Ascending aorta (tissue), 2 donors: ENCODE data around the gene TFF3. TPM values are rescaled to one million over a fixed set of nuclear protein-coding genes. Genes with fewer than 3 reads are reported as not detected.

ENCODE experiments used
- DNase-seq, 2 donors: peaks; one replicate each; pipeline ENCODE4 v3.0.0-alpha.2; 2019; ENCODE audit warnings: low spot score in 2 of 2
- H3K27ac ChIP-seq, 2 donors: fragments of 200-600 bp; sonication (generic); one replicate each; pipeline ENCODE4 v1.5.1; 2016 to 2017; ENCODE audit warnings: mild to moderate bottlenecking in 1 of 2
- H3K27me3 ChIP-seq: fragments of 200-600 bp; sonication (generic); one replicate; pipeline ENCODE4 v1.5.1; 2017
- H3K36me3 ChIP-seq, 2 donors: fragments of 200-600 bp; sonication (generic); one replicate each; pipeline ENCODE4 v1.5.1; 2016
- H3K4me1 ChIP-seq, 2 donors: fragments of 200-600 bp; sonication (generic); one replicate each; pipeline ENCODE4 v1.5.1; 2016 to 2017; ENCODE audit warnings: mild to moderate bottlenecking in 1 of 2
- H3K4me3 ChIP-seq, 2 donors: fragments of 200-600 bp; sonication (generic); one replicate each; pipeline ENCODE4 v1.5.1; 2016 to 2017; ENCODE audit warnings: mild to moderate bottlenecking in 1 of 2
- H3K9me3 ChIP-seq, 2 donors: fragments of 200-600 bp; sonication (generic); one replicate each; pipeline ENCODE4 v1.5.1; 2016
- intact Hi-C: fragments of 100-400 bp; cut with DNase I; formaldehyde crosslinking; loops from one replicate; pipeline ENCODE4 v1.15.1; 2023
- total RNA-seq: library from RNA; depleted of rRNA; stranded (reverse); fragments of >200 nt; gene quantifications from one replicate; pipeline ENCODE4 v1.1.0, GENCODE V29; 2016
- TF ChIP-seq, protein P1 (sequence below), 3 experiments: fragments of 200-600 bp in 2 of 3; fragments of 450-650 bp in 1 of 3; sonication (generic) in 2 of 3; IDR thresholded peaks; one replicate each; pipeline ENCODE4 v1.5.1; 2016 to 2019; ENCODE audit warnings: antibody characterized with exemption in 3 of 3, mild to moderate bottlenecking in 1 of 3, moderate library complexity in 1 of 3

TFF3 gene
- total RNA-seq, 1 donor from 2014 or later = not detected

DNA sequence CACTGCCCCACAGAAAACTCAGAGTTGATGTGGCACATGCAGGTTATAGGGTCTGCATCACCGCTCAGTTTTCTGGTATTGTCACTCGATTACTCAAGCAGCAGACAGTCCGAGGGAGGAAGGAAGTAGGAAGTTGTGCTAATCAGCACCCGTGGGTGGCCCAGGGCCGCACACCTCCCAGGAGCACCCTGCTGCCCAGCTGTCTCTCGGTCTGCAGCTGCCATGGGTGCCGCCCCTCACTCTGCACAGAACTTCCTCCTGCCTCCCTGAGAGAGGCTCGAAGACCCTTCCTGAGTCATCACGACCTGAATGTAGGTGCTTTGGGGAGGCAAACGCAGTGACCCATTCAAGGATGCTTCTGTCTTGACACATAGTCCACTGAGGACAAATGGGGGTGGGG lies 4.2 kb upstream of the TFF3 start:
- Histone ChIP-seq H3K4me3 (no peak overlapping the region), H3K4me1 (no peaks in the 10 kb centered on the region), H3K27ac (no peak overlapping the region), H3K9me3 (no peaks in the 10 kb centered on the region), H3K27me3 (no peaks in the 10 kb centered on the region), H3K36me3 (no peaks in the 10 kb centered on the region)
- intact Hi-C loops = no loop called here
- DNase-seq = no peak
- TF ChIP-seq, protein P1, sequence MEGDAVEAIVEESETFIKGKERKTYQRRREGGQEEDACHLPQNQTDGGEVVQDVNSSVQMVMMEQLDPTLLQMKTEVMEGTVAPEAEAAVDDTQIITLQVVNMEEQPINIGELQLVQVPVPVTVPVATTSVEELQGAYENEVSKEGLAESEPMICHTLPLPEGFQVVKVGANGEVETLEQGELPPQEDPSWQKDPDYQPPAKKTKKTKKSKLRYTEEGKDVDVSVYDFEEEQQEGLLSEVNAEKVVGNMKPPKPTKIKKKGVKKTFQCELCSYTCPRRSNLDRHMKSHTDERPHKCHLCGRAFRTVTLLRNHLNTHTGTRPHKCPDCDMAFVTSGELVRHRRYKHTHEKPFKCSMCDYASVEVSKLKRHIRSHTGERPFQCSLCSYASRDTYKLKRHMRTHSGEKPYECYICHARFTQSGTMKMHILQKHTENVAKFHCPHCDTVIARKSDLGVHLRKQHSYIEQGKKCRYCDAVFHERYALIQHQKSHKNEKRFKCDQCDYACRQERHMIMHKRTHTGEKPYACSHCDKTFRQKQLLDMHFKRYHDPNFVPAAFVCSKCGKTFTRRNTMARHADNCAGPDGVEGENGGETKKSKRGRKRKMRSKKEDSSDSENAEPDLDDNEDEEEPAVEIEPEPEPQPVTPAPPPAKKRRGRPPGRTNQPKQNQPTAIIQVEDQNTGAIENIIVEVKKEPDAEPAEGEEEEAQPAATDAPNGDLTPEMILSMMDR (IDR thresholded peaks at IDR 0.05) = no peak

DNA sequence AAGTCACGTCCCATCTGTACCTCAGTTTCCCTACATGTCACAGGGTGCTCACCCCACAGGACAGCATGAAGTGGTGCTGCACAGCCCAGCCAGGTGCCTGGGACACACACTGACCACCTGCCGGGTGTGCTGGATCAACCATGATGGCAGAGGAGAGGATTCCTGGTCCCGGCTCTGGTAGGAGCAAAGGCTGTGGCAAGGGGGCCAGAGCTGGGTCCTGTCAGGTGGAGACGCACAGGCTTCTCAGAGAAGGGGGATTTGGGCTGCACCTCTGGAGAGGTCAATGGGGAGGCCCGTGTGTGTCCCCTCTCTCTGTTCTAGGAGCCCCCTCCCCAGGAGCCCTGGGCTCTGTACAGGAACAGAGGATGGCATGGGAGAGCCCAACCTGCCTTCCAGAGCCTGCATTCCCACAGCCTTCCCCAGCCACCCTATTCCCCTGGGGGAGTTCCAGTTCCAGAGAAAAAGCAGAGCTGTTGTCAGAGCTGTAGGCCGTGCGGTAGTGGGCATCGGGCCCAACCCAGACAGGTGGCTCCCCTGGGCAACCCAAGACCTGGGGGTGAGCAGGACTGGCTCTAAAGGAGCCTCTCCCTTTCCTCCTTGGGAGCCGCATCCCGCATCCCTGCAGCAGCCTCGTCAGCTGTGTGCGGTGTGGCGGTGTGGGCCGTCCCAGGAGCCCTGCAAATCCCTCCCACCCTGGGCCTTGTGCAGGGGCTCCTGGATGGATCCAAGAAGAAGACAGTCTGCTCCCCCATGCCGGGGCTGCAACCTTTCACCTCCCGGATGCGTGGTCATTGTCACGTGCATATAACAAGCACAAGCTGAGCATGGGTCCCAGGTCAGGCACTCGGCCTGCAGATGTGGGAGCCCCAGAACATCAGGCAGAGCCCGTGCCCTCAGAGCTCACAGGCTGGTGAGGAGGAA lies 2.9 kb upstream of the TFF3 start:
- H3K4me3 ChIP-seq = no peak overlapping the region
- intact Hi-C loops = no loop called here
- no peak for DNase-seq
- no peaks in the 10 kb centered on the region for H3K27me3 ChIP-seq
- no peaks in the 10 kb centered on the region for H3K36me3 ChIP-seq
- TF ChIP-seq, protein P1 (IDR thresholded peaks at IDR 0.05) = no peak
- no peaks in the 10 kb centered on the region for H3K4me1 ChIP-seq
- H3K9me3 ChIP-seq = no peaks in the 10 kb centered on the region
- no peak overlapping the region for H3K27ac ChIP-seq

DNA sequence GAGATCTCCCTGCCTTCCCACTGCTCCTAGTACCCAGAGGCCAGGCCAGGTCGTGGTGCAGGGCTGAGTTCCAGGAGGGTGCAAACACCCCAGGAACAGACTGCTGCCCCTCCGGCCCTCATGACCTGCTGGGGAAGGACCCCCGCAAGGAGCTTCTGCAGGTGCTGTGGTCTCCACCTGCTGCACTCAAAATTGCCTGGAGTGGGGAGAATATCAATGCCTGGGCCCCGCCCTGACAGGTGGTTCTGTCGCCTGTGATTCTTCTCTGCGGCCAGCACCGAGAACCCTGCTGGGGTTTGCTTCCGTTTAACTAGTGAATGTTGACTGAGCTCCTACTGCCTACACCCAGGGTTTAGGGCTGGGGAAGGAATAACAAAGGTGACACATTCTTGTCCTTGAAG lies 2.1 kb upstream of the TFF3 start:
- Histone ChIP-seq H3K36me3 (no peaks in the 10 kb centered on the region), H3K27ac (no peak overlapping the region), H3K27me3 (no peaks in the 10 kb centered on the region), H3K4me1 (no peaks in the 10 kb centered on the region), H3K9me3 (no peaks in the 10 kb centered on the region), H3K4me3 (no peak overlapping the region)
- TF ChIP-seq, protein P1 (IDR thresholded peaks at IDR 0.05) = no peak
- DNase-seq = no peak
- intact Hi-C loops = no loop called here

DNA sequence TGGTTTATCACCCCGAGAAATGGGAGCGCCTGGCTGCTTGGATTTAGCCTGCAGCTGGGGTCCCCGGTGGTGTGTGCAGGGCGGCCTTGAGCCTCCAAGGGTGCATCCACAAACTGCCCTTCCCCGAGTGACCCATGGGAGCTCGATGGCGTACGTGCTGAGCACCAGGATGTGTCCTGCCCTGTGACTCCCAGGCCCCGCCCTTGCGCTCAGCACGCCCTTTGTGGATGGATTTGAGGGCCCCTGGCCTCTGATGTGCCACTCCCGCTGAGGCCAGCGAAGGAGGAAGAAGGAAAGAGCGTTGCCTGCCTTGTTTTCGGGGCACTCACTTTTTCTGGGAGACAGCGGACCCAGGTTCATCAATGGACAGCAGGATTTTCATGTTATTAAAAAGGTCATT lies 1.7 kb upstream of the TFF3 start:
- Histone ChIP-seq H3K4me1 (no peaks in the 10 kb centered on the region), H3K27me3 (no peaks in the 10 kb centered on the region), H3K36me3 (no peaks in the 10 kb centered on the region), H3K9me3 (no peaks in the 10 kb centered on the region), H3K27ac (no peak overlapping the region), H3K4me3 (no peak overlapping the region)
- intact Hi-C loops = no loop called here
- no peak for DNase-seq
- TF ChIP-seq, protein P1 (IDR thresholded peaks at IDR 0.05) = no peak

DNA sequence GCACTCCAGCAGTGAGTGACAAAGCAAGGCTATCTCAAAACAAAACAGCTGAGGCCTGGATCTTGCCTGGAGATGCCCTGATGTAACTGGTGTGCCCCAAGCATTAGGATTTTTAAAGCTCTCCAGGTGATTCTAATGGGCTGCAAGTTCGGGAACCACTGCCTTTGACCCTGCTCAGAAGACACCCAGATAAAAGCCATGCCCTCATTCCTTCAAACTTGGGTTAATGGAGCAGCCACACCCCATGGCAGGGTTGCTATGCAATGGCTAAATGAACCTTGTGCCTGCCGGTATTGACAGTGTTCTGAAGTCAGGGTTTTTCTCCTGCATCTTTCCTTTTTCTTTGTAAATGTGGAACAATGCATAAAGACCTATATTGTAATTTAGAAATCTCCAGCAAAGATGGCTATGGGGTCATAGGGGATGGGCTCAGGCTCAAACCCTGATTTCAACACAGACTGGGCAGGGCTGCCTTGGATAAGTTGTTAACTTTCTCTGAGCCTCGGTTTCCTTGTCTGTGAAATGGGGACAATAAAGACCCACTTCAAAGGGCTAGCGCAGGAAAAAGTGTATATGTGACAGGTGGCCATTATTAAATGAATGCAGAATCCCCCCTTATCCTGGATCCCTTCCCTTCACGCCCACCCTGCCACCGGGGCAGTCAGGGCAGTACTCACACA lies 453 bp downstream of the TFF3 start:
- TF ChIP-seq, protein P1 (IDR thresholded peaks at IDR 0.05) = no peak
- no peak overlapping the region for H3K27ac ChIP-seq
- H3K36me3 ChIP-seq = no peaks in the 10 kb centered on the region
- H3K9me3 ChIP-seq = no peaks in the 10 kb centered on the region
- H3K27me3 ChIP-seq = no peaks in the 10 kb centered on the region
- intact Hi-C loops = no loop called here
- DNase-seq = no peak
- H3K4me1 ChIP-seq = no peaks in the 10 kb centered on the region
- H3K4me3 ChIP-seq = no peak overlapping the region
